HepG2 (cell line): ENCODE results near the gene SERPINB1. TPM values are rescaled to one million over a fixed set of nuclear protein-coding genes. Genes with fewer than 3 reads are reported as not detected.

ENCODE experiments used
- ATAC-seq: fragments of 200-7000 bp; cut with Tn5 transposase; 3 replicates; pipeline ENCODE4 v1.9.1; 2020; ENCODE audit warnings: mild to moderate bottlenecking, moderate library complexity
- BruUV-seq: library from RNA; stranded (reverse); fragments of 400-500 nt; replicated peaks from 2 replicates; lab custom pipeline; 2021; lab: Mats Ljungman, UMichigan
- CTCF ChIA-PET: fragments of 300-600 bp; formaldehyde crosslinking; extraction: SDS; loops from one replicate; lab custom pipeline; 2021; ENCODE audit warnings: low total read pairs, inconsistent platforms, low intra/inter-chr PET ratio; lab: Yijun Ruan, JAX
- POLR2A ChIA-PET: fragments of 350-600 bp; sonication (Branson Sonifier 250); formaldehyde crosslinking; loops from one replicate; lab custom pipeline; 2020; ENCODE audit warnings: antibody characterized with exemption, inconsistent platforms; lab: Yijun Ruan, JAX
- DNase-seq: peaks from one replicate; pipeline ENCODE4 v3.0.0-alpha.2; 2015; ENCODE audit warnings: low spot score
- FAIRE-seq: peaks from 3 replicates; lab custom pipeline; 2011; peaks lifted over from hg19 to GRCh38; lab: Jason Lieb, UNC
- H2AFZ ChIP-seq: one replicate; pipeline ENCODE4 v1.6.1; 2011; ENCODE audit warnings: low read length, inconsistent platforms
- H3K27ac ChIP-seq: fragments of 300-600 bp; 3 replicates; pipeline ENCODE4 v1.8.0; 2011; ENCODE audit warnings: mixed run types, mild to moderate bottlenecking, mixed read lengths, low read length, inconsistent platforms; ENCODE audit not compliant: insufficient read depth; ENCODE audit errors: extremely low read length
- H3K27me3 ChIP-seq, 2 experiments: fragments of 200-600 bp in 1 of 2; 2 replicates in 1 of 2; 3 replicates in 1 of 2; pipeline versions ENCODE4 v1.6.0 to v1.8.0; 2011; ENCODE audit warnings: low read length in 2 of 2, mild to moderate bottlenecking in 2 of 2, moderate library complexity in 2 of 2, inconsistent platforms in 1 of 2; ENCODE audit not compliant: insufficient read depth in 2 of 2, control insufficient read depth in 1 of 2
- H3K36me3 ChIP-seq, 2 experiments: fragments of 200-600 bp in 1 of 2; replicated peaks in 1 of 2; 2 replicates in 1 of 2; 3 replicates in 1 of 2; pipeline versions ENCODE4 v1.5.1 to v1.8.0; 2011; ENCODE audit warnings: low read length in 2 of 2, inconsistent platforms in 1 of 2; ENCODE audit not compliant: insufficient read depth in 2 of 2, control insufficient read depth in 1 of 2
- H3K4me1 ChIP-seq: 2 replicates; pipeline ENCODE4 v1.5.1; 2012; ENCODE audit warnings: low read length, inconsistent platforms; ENCODE audit not compliant: insufficient read depth
- H3K4me2 ChIP-seq: 2 replicates; pipeline ENCODE4 v1.6.0; 2011; ENCODE audit warnings: low read depth, low read length, inconsistent platforms
- H3K4me3 ChIP-seq, 3 experiments: fragments of 200-600 bp in 1 of 3; sonication (generic), shearing (Covaris generic) in 1 of 3; replicated peaks in 1 of 3; 2 replicates each; pipeline ENCODE4 v1.5.1; 2011 to 2016; ENCODE audit warnings: low read length in 3 of 3, inconsistent platforms in 2 of 3, low read depth in 2 of 3, mild to moderate bottlenecking in 2 of 3, control low read depth in 1 of 3, mixed read lengths in 1 of 3; ENCODE audit not compliant: insufficient read depth in 1 of 3
- H3K79me2 ChIP-seq: one replicate; pipeline ENCODE4 v1.6.1; 2011; ENCODE audit warnings: low read length, inconsistent platforms; ENCODE audit not compliant: insufficient read depth
- H3K9ac ChIP-seq: 2 replicates; pipeline ENCODE4 v1.6.0; 2011; ENCODE audit warnings: mild to moderate bottlenecking, low read depth, low read length, inconsistent platforms; ENCODE audit not compliant: insufficient read depth
- H3K9me3 ChIP-seq: 2 replicates; pipeline ENCODE4 v1.5.1; 2012; ENCODE audit warnings: mild to moderate bottlenecking, low read length
- H4K20me1 ChIP-seq: 2 replicates; pipeline ENCODE4 v1.6.0; 2011; ENCODE audit warnings: inconsistent platforms, mild to moderate bottlenecking, low read length, moderate library complexity; ENCODE audit not compliant: insufficient read depth
- ARNTL ChIP-seq: sonication (generic); formaldehyde crosslinking; IDR thresholded peaks from 2 replicates; pipeline ENCODE4 v1.4.0; 2020; ENCODE audit warnings: mild to moderate bottlenecking, missing genetic modification reagents
- CBX1 ChIP-seq: IDR thresholded peaks from one replicate; pipeline ENCODE4 v1.6.1; 2016; ENCODE audit warnings: antibody characterized with exemption, low read depth
- FOXO4 ChIP-seq: sonication (generic); formaldehyde crosslinking; conservative IDR thresholded peaks from 2 replicates; pipeline ENCODE4 v1.8.1; 2023; ENCODE audit warnings: missing genetic modification reagents
- KDM1A ChIP-seq: IDR thresholded peaks from 2 replicates; pipeline ENCODE4 v1.6.1; 2016; ENCODE audit warnings: missing compliant biosample characterization
- MXD4 ChIP-seq: IDR thresholded peaks from 2 replicates; pipeline ENCODE4 v1.6.1; 2016; ENCODE audit warnings: mild to moderate bottlenecking, missing biosample characterization, missing genetic modification reagents
- PCBP2 ChIP-seq: fragments of 200-400 bp; formaldehyde crosslinking; optimal IDR thresholded peaks from 2 replicates; pipeline ENCODE3; 2018; ENCODE audit warnings: low read length, low read depth; ENCODE audit not compliant: poor library complexity, severe bottlenecking
- POGK ChIP-seq: sonication (generic); formaldehyde crosslinking; conservative IDR thresholded peaks from 2 replicates; pipeline ENCODE4 v1.8.0; 2022; ENCODE audit warnings: mild to moderate bottlenecking, moderate library complexity, missing genetic modification reagents
- POLR2AphosphoS5 ChIP-seq: IDR thresholded peaks from 2 replicates; pipeline ENCODE4 v1.6.1; 2012; ENCODE audit warnings: low read depth, low read length
- SOX6 ChIP-seq, 2 experiments: fragments of 450-650 bp in 1 of 2; sonication (generic) in 1 of 2; formaldehyde crosslinking in 1 of 2; IDR thresholded peaks; 2 replicates each; pipeline versions ENCODE4 v1.4.0 to v1.6.1; 2017 to 2020; ENCODE audit warnings: antibody characterized with exemption in 1 of 2, mild to moderate bottlenecking in 1 of 2, missing genetic modification reagents in 1 of 2
- SUZ12 ChIP-seq: fragments of 150-350 bp; IDR thresholded peaks from 2 replicates; pipeline ENCODE4 v1.6.1; 2014; ENCODE audit warnings: low read depth, low read length
- WIZ ChIP-seq: sonication (generic); formaldehyde crosslinking; IDR thresholded peaks from 2 replicates; pipeline ENCODE4 v1.5.1; 2020; ENCODE audit warnings: mild to moderate bottlenecking, missing genetic modification reagents
- ZNF713 ChIP-seq: sonication (generic); formaldehyde crosslinking; IDR thresholded peaks from 2 replicates; pipeline ENCODE4 v1.4.0; 2020; ENCODE audit warnings: mild to moderate bottlenecking, missing genetic modification reagents
- WGBS: methylation state at CpG from one replicate; pipeline ENCODE4 v1.1.6; 2017; ENCODE audit warnings: low lambda C conversion rate; 5-methylcytosine and 5-hydroxymethylcytosine counted together
- in situ Hi-C: cut with HindIII; loops from 2 replicates; pipeline ENCODE4 v1.10.0; 2017; ENCODE audit warnings: low pct_unique_long_range_greater_than_20kb; ENCODE audit not compliant: extremely low pct_ligation_motif_present
- intact Hi-C: fragments of 100-400 bp; cut with micrococcal nuclease; formaldehyde crosslinking; loops from one replicate; pipeline ENCODE4 v1.10.0; 2022; ENCODE audit not compliant: unreplicated experiment
- polyA plus RNA-seq, 8 experiments: library from polyadenylated mRNA; depleted of rRNA in 3 of 8; stranded (reverse) in 7 of 8; unstranded in 1 of 8; fragments of >200 nt; fragmentation: Illumina TruSeq in 4 of 8; extraction: Trizol in 4 of 8; gene quantifications; 2 replicates each; pipeline versions ENCODE4 v1.2.1 to v1.2.3, GENCODE V29; 2011 to 2016; ENCODE audit warnings: low read depth in 4 of 8, missing spikeins in 1 of 8, mixed read lengths in 1 of 8; ENCODE audit not compliant: insufficient read depth in 1 of 8
- total RNA-seq, 5 experiments: library from RNA; depleted of rRNA; stranded (reverse); fragments of >200 nt; fragmentation: Illumina TruSeq; extraction: Trizol; gene quantifications; 2 replicates each; pipeline ENCODE4 v1.2.3, GENCODE V29; 2016; ENCODE audit warnings: low read depth in 1 of 5

Gene SERPINB1
- total and polyA plus RNA-seq, 2 of the 13 experiments (the other 11 are each of a cell fraction or from before 2014, with no cell fraction given), result 41.4 to 60.5 TPM

GRCh38 chr6:2798586-2799134 lies 43.0 kb downstream of the SERPINB1 start (continued):
- TF ChIP-seq FOXO4 (CRISPR knock-in tag), result no peak
- no peak for TF ChIP-seq CBX1
- TF ChIP-seq POGK (CRISPR knock-in tag), result no peak
- TF ChIP-seq ARNTL (CRISPR knock-in tag), result no peak
- no peak for TF ChIP-seq SUZ12
- no peak for TF ChIP-seq ZNF713
- no peak for TF ChIP-seq MXD4 (CRISPR knock-in tag)
- TF ChIP-seq KDM1A (CRISPR knock-in tag), result no peak
- no peak for TF ChIP-seq SOX6 (IDR thresholded peaks at IDR 0.05)
- no peak for TF ChIP-seq SOX6 (CRISPR knock-in tag; IDR thresholded peaks at IDR 0.05)

GRCh38 chr6:2797564-2798031 lies 44.1 kb downstream of the SERPINB1 start:
- H3K4me3 ChIP-seq, result no peak overlapping the region
- DNase-seq, result no peak
- no peak for ATAC-seq
- ChIA-PET POLR2A (interaction anchor here (1.0 to 1.6 kb wide), 2 partner anchors 42 to 44 kb away, joined by 5 to 8 read pairs; partner anchors contain the start of gene SERPINB1), CTCF (no interaction called here)
- no peak overlapping the region for H3K27ac ChIP-seq
- no TSS peak for BruUV-seq
- H3K79me2 ChIP-seq, result no peaks in the 10 kb centered on the region
- H3K4me2 ChIP-seq, result no peak overlapping the region
- H3K9ac ChIP-seq, result no peak overlapping the region
- no peaks in the 10 kb centered on the region for H3K9me3 ChIP-seq
- no peaks in the 10 kb centered on the region for H3K36me3 ChIP-seq
- TF ChIP-seq PCBP2 (peak; percentile 49), WIZ (no peak), POLR2AphosphoS5 (no peak)
- in situ Hi-C loops (loop anchor here (5.0 kb wide), 1 partner anchor 45 kb away; the partner anchor contains the start of gene SERPINB1), intact Hi-C loops (no loop called here)
- H4K20me1 ChIP-seq, result no peaks in the 10 kb centered on the region
- WGBS, result 45% methylated on average over 3 of the region's 3 CpGs
- H2AFZ ChIP-seq, result no peak overlapping the region
- FAIRE-seq, result no peak
- 0 out of 2 replicates have a peak, but pooled peaks cover 6% of the 10 kb centered on the region for H3K4me1 ChIP-seq
- no peaks in the 10 kb centered on the region for H3K27me3 ChIP-seq
